Erythroblast (primary cell): ENCODE results near the gene MED15.

Source experiments
- DNase-seq, 2 experiments: peaks; one replicate each; lab custom pipeline; 2025; lab: John Stamatoyannopoulos, UW
- GATA1 ChIP-seq: IDR thresholded peaks from 2 replicates; pipeline ENCODE4 v1.6.1; 2011; ENCODE audit warnings: low read depth, mild to moderate bottlenecking, control low read depth, low read length, moderate library complexity
- POLR2A ChIP-seq: IDR thresholded peaks from 2 replicates; pipeline ENCODE4 v1.6.1; 2011; ENCODE audit warnings: mild to moderate bottlenecking, low read length

The MED15 gene

GRCh38 chr22:20525048-20525447 lies 17.6 kb downstream of the MED15 start:
- no peak for DNase-seq
- TF ChIP-seq GATA1: no peak
- no peak for TF ChIP-seq POLR2A

GRCh38 chr22:20526305-20526627 lies 18.9 kb downstream of the MED15 start:
- TF ChIP-seq GATA1: no peak
- no peak for TF ChIP-seq POLR2A
- DNase-seq: no peak

GRCh38 chr22:20526628-20527355 lies 19.4 kb downstream of the MED15 start:
- no peak for TF ChIP-seq GATA1
- TF ChIP-seq POLR2A: no peak
- no peak for DNase-seq

DNA sequence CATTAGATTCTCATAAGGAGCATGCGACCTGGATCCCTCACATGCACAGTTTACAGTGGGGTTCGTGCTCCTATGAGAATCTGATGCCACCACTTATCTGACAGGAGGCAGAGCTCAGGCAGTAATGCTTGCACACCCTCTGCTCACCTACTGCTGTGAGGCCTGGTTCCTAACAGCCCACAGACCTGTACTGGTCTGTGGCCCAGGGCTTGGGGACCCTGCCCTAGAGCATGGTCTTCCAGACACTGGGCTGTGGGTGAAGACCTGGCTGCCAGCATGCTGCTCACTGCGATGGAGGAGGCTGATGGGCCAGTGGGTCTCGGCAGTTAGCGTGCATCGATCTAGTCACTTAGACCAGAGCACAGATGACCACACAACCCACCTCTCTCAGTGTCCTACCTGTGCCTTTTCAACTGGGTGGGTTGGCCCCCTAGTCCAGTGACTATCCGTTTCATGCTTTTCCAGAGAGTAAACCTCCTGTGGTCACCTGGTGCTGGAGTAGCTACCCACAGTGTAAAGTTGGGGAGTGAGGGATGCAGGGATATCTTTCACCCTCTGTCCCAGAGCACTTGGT lies 21.1 kb downstream of the MED15 start:
- TF ChIP-seq GATA1: no peak
- TF ChIP-seq POLR2A: no peak
- no peak for DNase-seq

DNA sequence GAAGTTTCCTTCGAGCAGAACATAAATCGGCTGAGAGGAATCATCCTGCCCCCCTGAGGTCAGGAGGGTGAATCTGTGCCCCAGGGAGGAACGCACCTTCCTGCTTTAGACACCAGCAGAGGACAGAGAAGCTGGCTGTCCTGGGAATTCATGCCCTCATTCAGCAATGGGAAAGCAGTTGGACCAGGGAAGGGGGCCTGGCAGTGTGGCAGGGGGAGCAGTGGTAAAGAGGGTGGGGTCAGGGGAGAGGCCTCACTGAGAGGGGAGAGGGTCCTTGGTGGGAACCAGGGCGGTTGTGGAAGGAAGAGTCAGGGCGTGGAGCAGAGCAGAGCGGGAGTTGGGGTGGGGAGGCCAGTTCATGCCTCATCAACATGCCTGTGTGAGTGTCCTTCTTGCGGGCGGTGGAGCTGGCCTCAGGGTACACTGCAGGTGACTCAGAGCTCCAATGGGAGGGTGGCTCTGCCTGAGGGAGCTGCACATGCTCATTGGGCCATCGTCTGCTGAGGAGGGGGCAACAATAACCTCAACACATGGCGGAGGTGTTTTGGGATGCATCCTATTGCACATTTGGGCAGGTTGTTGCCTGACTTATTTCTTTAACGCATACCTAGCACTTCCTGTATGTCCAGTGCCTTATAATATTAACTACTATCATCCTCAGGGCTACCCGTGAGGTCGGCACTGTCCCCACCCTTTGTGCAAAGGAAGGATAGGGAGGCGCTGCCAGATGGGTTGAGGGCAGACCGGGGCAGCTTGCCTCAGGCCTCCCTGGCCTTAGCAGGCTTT lies 23.2 kb downstream of the MED15 start:
- no peak for DNase-seq

DNA sequence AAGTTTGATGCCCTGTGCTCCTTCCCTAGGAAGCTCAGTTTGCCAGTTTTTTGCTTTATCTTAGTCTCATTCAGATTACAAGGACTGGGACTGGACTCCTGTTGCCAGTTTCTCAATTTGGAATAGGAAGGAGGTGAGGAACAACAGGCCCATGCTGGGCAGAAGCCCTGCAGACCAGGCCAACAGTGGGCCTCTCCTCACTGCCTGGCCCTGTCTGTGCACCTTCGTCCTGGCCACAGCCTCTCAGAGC lies 23.7 kb downstream of the MED15 start:
- no peak for DNase-seq
- TF ChIP-seq GATA1 (no peak), POLR2A (no peak)

More for the DNA sequence above, 23.2 kb downstream of the MED15 start:
- TF ChIP-seq GATA1 (no peak), POLR2A (no peak)

GRCh38 chr22:20531404-20532201 lies 24.2 kb downstream of the MED15 start:
- no peak for DNase-seq
- TF ChIP-seq GATA1 (no peak), POLR2A (no peak)

DNA sequence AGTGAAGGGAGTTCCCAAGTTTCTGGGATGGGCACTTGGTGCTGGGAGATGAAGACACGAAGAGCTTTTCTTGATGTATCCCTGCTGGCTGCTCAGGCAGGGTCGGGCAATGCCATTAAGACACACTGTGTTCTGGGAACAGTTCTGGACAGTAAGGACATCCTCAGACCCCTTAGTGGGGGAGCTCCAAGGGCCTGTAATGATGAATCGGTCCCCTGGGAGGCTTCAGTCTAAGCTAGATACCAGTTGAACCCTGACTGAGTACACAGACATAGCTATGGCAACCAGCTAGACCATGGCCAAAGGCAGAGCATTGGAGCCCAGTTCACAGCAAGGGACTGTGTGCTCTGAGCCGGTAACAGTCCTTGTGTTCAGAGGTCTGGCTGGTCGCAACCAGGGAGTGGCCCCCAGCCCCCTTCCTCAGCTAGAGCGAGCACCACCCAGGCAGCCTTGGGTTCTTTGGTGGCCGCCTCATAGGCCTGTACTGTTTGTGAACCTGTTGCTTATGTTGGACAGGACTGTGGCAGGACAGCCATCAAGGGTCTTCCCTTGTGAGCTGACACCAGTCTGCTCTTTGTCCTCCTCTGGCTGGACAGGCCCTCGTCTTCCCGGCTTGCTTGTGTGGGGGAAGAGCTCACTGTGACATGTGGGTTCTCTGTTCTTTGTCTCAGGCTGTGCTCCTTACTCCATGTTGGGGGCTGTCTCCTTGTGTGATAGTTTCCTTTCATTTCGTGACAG lies 25.0 kb downstream of the MED15 start:
- DNase-seq: no peak
- TF ChIP-seq POLR2A (no peak), GATA1 (no peak)

DNA sequence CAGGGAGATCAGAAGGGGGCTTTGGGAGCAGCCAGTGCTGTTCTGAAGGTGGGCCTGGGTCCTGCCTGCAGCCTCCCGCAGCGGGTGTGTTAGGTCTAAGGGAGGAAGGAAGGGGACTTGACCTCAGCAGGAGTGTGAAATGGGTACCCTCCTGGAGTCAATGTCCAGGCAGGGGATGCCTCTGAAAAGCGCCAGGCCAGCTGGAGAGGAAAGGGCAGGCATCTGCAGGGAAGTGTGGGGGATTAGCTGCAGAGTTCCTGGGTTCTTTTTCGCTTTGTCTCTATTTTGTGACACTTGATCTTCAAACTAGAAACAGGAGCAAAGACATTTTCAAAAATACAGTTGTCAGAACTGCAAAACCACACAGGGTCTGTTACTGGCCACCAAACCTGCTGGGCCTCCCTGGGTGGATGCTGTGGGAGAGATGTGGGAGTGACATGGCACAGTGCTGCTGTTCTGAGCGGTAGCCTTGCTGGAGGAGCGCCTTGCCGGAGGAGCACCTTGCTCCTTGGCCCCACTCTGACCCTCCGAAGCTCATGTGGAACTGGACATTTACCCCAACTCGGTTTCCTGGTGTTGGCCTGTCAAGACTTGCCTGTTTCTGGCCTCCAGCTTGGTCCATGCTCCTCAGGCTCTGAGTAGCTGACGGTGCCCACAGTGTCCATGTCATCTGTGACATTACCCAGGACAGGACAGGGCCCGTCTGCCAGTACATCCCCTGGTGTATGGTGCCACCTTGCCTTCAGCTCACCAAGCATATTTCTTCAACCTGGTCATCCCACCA lies 25.9 kb downstream of the MED15 start:
- no peak for TF ChIP-seq POLR2A
- TF ChIP-seq GATA1: no peak
- no peak for DNase-seq

DNA sequence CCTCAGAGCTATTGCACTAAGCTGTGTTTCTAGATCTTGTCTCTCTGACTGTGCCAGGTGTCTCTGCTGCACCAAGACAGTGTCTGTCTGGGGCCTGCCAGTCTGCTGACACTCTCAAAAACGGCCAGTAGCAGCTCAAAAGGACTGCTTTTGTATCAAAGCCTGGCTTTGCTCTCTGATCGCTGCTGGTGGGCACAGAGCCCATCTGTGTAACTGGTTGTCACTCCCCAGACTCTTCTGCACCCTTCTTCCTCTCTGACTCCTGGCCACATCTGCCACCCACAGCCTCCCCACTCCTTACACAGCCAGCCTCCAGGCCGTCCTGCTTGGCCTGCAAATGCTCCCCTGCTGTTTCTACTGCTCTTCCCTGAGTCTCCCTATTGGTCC lies 26.5 kb downstream of the MED15 start:
- DNase-seq: no peak
- TF ChIP-seq POLR2A (no peak), GATA1 (no peak)

GRCh38 chr22:20536590-20537324 lies 29.3 kb downstream of the MED15 start:
- TF ChIP-seq POLR2A (no peak), GATA1 (no peak)
- DNase-seq: no peak

DNA sequence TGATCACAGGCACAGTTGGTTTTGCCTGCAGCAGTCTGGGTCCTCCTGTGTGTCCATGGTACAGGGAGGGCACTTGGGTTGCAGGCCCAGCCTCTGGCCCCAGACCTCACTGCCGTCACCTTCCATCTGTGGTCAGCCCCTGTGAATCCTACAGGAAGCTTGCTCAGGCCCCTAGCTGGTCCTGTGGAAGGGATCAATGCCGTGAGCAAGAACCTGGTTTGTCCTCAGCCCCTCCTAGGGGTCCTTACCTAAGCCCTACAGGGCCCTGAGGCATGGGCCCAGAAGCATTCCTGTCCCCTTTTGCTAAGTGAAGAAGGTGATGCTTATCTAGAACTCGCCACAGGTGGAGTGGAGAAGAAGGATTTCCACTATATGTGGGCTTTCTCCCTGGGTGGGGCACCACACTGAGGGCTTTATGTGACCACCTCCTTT lies 29.9 kb downstream of the MED15 start:
- TF ChIP-seq POLR2A (no peak), GATA1 (no peak)
- no peak for DNase-seq
